ENCODE data around the gene SMARCD3.

DNA sequence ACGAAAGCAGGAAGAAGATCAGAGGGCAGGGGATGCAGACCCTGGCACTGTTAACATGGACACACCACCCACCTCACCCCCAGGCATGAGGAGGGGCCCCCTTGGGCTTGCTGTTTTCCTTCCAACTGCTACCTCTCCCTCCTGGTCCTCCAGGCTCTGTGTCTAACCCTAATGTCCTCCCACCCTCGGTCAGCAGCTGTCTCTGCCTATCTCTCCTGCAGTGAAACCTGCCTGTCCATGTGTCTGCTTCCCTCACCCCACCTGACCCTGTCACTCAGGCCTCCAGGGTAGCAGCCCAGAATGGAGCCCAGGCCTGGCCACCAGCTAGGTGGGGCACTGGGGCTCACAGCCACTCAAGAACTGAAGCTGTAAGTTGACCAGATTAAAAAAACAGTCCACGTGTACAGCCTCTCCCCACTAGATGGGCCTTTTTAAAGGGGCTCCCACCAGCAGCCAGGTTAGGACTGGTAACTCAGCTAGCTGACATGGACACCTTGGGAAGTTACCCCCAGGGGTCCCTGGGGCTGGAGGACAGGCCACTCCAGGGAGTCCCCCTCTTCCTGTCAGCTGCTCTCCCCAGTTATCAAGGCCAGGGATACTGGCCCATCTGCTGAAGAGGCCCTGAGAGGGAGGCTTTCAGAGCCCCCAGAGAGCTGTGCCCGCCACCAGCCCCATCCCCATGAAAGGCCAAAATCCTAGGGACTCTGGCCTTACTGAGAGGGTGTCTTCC, 1.5 kb downstream of the SMARCD3 start:
- no peak for TF ChIP-seq POLR2A (IDR thresholded peaks at IDR 0.05; ENCODE audit: low read depth, low read length)
- no peak for TF ChIP-seq POLR2AphosphoS5 (IDR thresholded peaks at IDR 0.05; ENCODE audit: low read depth, low read length)

Data from GM12891 (cell line).